ENCODE results near the gene ADGRG4. TPM values are rescaled to one million over a fixed set of nuclear protein-coding genes. Genes with fewer than 3 reads are reported as not detected.

The ADGRG4 gene
- total RNA-seq, 4 donors from 2014 or later, result not detected

- DNase-seq (ENCODE audit: low spot score in 2 of 2), result no peak
- Histone ChIP-seq H3K4me3 (no peak overlapping the region), H3K4me1 (no peaks in the 10 kb centered on the region), H3K36me3 (no peaks in the 10 kb centered on the region), H3K27me3 (no peaks in the 10 kb centered on the region), H3K9me3 (no peaks in the 10 kb centered on the region), H3K27ac (no peak overlapping the region)
- 62% methylated on average over 2 of the region's 2 CpGs for WGBS
- TF ChIP-seq POLR2A (IDR thresholded peaks at IDR 0.05) (no peak), EP300 (IDR thresholded peaks at IDR 0.05) (no peak), CTCF (IDR thresholded peaks at IDR 0.05) (no peak), POLR2AphosphoS5 (IDR thresholded peaks at IDR 0.05) (no peak)
These were observed 8.9 kb upstream of the ADGRG4 start for GRCh38 chrX:136291824-136292223.

DNA sequence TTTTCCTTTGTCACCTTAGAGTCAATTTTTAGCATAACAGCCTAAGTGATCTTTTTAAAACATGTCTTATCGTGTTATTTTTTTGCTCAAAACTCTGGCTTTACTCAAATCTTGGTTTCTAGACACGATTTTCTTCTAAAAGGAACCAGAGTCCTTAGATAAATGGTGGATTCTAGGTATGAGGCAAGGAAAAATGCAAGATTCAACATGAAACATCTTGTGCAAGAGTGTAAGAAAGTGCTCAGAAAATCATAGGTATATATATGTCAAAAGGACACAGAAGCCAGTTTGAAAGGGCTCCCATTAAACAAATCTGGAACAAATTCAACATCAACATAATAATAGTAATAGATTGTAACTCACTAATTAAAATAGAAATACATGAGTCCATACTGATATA, 8.1 kb upstream of the ADGRG4 start:
- no peaks in the 10 kb centered on the region for H3K27me3 ChIP-seq
- H3K4me3 ChIP-seq, result no peak overlapping the region
- no peaks in the 10 kb centered on the region for H3K36me3 ChIP-seq
- DNase-seq (ENCODE audit: low spot score in 2 of 2), result no peak
- H3K4me1 ChIP-seq, result no peaks in the 10 kb centered on the region
- H3K27ac ChIP-seq, result no peak overlapping the region
- TF ChIP-seq POLR2A (IDR thresholded peaks at IDR 0.05) (no peak), EP300 (IDR thresholded peaks at IDR 0.05) (no peak), POLR2AphosphoS5 (IDR thresholded peaks at IDR 0.05) (no peak), CTCF (IDR thresholded peaks at IDR 0.05) (no peak)
- 45% methylated on average over 2 of the region's 2 CpGs for WGBS
- H3K9me3 ChIP-seq, result no peaks in the 10 kb centered on the region

- Histone ChIP-seq H3K4me3 (no peak overlapping the region), H3K27me3 (no peaks in the 10 kb centered on the region), H3K36me3 (no peaks in the 10 kb centered on the region), H3K4me1 (no peaks in the 10 kb centered on the region), H3K9me3 (no peaks in the 10 kb centered on the region), H3K27ac (no peak overlapping the region)
- WGBS, result 70% methylated on average over 8 of the region's 8 CpGs
- no peak for TF ChIP-seq POLR2A (IDR thresholded peaks at IDR 0.05)
- no peak for TF ChIP-seq CTCF (IDR thresholded peaks at IDR 0.05)
- no peak for TF ChIP-seq EP300 (IDR thresholded peaks at IDR 0.05)
- TF ChIP-seq POLR2AphosphoS5 (IDR thresholded peaks at IDR 0.05), result no peak
- DNase-seq (ENCODE audit: low spot score in 2 of 2), result no peak
These were observed 5.4 kb upstream of the ADGRG4 start for GRCh38 chrX:136295380-136295779.

DNA sequence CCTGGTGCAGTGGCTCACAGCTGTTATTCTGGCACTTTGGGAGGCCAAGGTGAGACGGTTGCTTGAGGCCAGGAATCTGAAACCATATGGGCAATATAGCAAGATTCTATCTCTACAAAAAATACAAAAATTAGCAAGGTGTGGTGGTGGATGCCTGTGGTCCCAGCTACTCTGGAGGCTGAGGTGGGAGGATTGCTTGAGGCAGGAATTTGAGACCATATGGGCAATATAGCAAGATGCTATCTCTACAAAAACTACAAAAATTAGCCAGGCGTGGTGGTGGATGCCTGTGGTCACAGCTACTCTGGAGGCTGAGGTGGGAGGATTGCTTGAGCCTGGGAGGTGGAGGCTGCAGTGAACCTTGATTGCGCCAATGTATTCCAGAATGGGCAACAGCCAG, 2.3 kb downstream of the ADGRG4 start:
- H3K4me1 ChIP-seq, result no peaks in the 10 kb centered on the region
- TF ChIP-seq EP300 (IDR thresholded peaks at IDR 0.05), result no peak
- no peak for TF ChIP-seq POLR2A (IDR thresholded peaks at IDR 0.05)
- TF ChIP-seq CTCF (IDR thresholded peaks at IDR 0.05), result no peak
- TF ChIP-seq POLR2AphosphoS5 (IDR thresholded peaks at IDR 0.05), result no peak
- 68% methylated on average over 3 of the region's 3 CpGs for WGBS
- no peaks in the 10 kb centered on the region for H3K27me3 ChIP-seq
- H3K27ac ChIP-seq, result no peak overlapping the region
- no peak overlapping the region for H3K4me3 ChIP-seq
- no peak for DNase-seq (ENCODE audit: low spot score in 2 of 2)
- no peaks in the 10 kb centered on the region for H3K9me3 ChIP-seq
- H3K36me3 ChIP-seq, result no peaks in the 10 kb centered on the region

DNA sequence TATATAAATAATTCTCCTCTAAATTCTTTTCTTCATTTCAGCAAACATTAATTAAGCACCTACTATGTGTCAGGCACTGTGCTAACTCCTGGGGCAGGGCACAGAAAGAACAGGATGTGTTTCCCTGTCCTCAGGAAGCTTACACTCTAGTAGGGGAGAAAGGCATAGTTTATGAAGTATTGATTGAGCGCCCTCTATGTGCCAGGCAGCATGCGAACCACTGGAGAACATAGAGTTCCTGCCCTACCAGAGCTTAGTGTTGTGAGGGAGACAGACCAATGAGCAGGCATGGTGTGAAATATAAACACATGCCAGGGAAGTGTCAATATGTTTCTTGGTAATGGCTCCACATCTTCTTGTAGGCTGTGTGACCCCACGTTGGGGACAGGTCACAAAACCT, 3.7 kb downstream of the ADGRG4 start:
- TF ChIP-seq EP300 (IDR thresholded peaks at IDR 0.05) (no peak), POLR2A (IDR thresholded peaks at IDR 0.05) (no peak), POLR2AphosphoS5 (IDR thresholded peaks at IDR 0.05) (no peak), CTCF (IDR thresholded peaks at IDR 0.05) (no peak)
- WGBS, result 48% methylated on average over 3 of the region's 3 CpGs
- H3K27me3 ChIP-seq, result no peaks in the 10 kb centered on the region

More for the DNA sequence above, 3.7 kb downstream of the ADGRG4 start:
- no peaks in the 10 kb centered on the region for H3K9me3 ChIP-seq
- DNase-seq (ENCODE audit: low spot score in 2 of 2), result no peak
- no peak overlapping the region for H3K4me3 ChIP-seq
- no peaks in the 10 kb centered on the region for H3K36me3 ChIP-seq
- no peak overlapping the region for H3K27ac ChIP-seq
- no peaks in the 10 kb centered on the region for H3K4me1 ChIP-seq

Measured in suprapubic skin (tissue), 4 donors.